Naive B cell (primary cell): ENCODE results near the gene NCOA5. TPM values are rescaled to one million over a fixed set of nuclear protein-coding genes. Genes with fewer than 3 reads are reported as not detected.

Source experiments
- ATAC-seq, 2 donors: fragments of 150-1000 bp; cut with Tn5 transposase; 2 replicates each; pipeline ENCODE4 v1.10.0; 2021; ENCODE audit warnings: low read depth in 2 of 2, mild to moderate bottlenecking in 2 of 2, moderate library complexity in 2 of 2
- DNase-seq: peaks from one replicate; pipeline ENCODE4 v3.0.0; 2022
- H3K27ac Mint-ChIP-seq, 6 donors: one replicate each; pipeline ENCODE4 v1.8.0; 2020 to 2022; ENCODE audit warnings: mild to moderate bottlenecking in 6 of 6, mixed read lengths in 6 of 6, moderate library complexity in 5 of 6, inconsistent platforms in 2 of 6
- H3K27me3 Mint-ChIP-seq, 3 donors: one replicate each; pipeline ENCODE4 v1.8.0; 2021 to 2022; ENCODE audit warnings: mixed read lengths in 3 of 3, mild to moderate bottlenecking in 1 of 3
- H3K36me3 Mint-ChIP-seq, 2 donors: one replicate each; pipeline ENCODE4 v1.8.0; 2020 to 2022; ENCODE audit warnings: mixed read lengths in 2 of 2, inconsistent platforms in 1 of 2, mild to moderate bottlenecking in 1 of 2
- H3K4me1 Mint-ChIP-seq, 3 donors: one replicate each; pipeline ENCODE4 v1.8.0; 2020 to 2022; ENCODE audit warnings: mixed read lengths in 3 of 3, inconsistent platforms in 1 of 3, mild to moderate bottlenecking in 1 of 3, moderate library complexity in 1 of 3
- H3K4me3 Mint-ChIP-seq, 8 donors: one replicate each; pipeline ENCODE4 v1.8.0; 2020 to 2022; ENCODE audit warnings: mild to moderate bottlenecking in 8 of 8, mixed read lengths in 8 of 8, moderate library complexity in 8 of 8, inconsistent platforms in 2 of 8
- H3K9me3 Mint-ChIP-seq, 7 donors: one replicate each; pipeline ENCODE4 v1.8.0; 2020 to 2022; ENCODE audit warnings: mixed read lengths in 7 of 7, mild to moderate bottlenecking in 5 of 7, inconsistent platforms in 2 of 7, moderate library complexity in 1 of 7
- polyA plus RNA-seq, 6 donors: library from polyadenylated mRNA; unstranded; fragments of 300-500 nt; fragmentation: Illumina TruSeq; gene quantifications; one replicate each; pipeline ENCODE4 v1.2.3, GENCODE V29; 2021; ENCODE audit warnings: low read depth in 6 of 6

NCOA5 gene
- polyA plus RNA-seq, 6 donors from 2014 or later = 13.8 to 39.3 (median 27.3) TPM

- no peak for DNase-seq
- Mint-ChIP-seq H3K27me3 (peaks cover 31 to 70% (median 63%) of the 10 kb centered on the region in 3 donors), H3K4me1 (peaks cover 0 to 8% (median 0%) of the 10 kb centered on the region in 3 donors), H3K27ac (no peak overlapping the region), H3K9me3 (peaks cover 0 to 1% (median 0%) of the 10 kb centered on the region in 7 donors), H3K36me3 (no peaks in the 10 kb centered on the region), H3K4me3 (no peak overlapping the region)
- no peak for ATAC-seq
Observed at GRCh38 chr20:46050444-46050843, 39.3 kb downstream of the NCOA5 start.

- Mint-ChIP-seq H3K4me3 (no peak overlapping the region), H3K27ac (no peak overlapping the region), H3K9me3 (peaks cover 0 to 1% (median 0%) of the 10 kb centered on the region in 7 donors), H3K27me3 (peaks cover 26 to 65% (median 57%) of the 10 kb centered on the region in 3 donors), H3K36me3 (no peaks in the 10 kb centered on the region), H3K4me1 (peaks cover 0 to 3% (median 0%) of the 10 kb centered on the region in 3 donors)
- no peak for ATAC-seq
- no peak for DNase-seq
Observed at GRCh38 chr20:46049815-46050214, 39.9 kb downstream of the NCOA5 start.

- no peak for DNase-seq
- peaks cover 0 to 3% (median 0%) of the 10 kb centered on the region in 3 donors for H3K4me1 Mint-ChIP-seq
- peaks cover 28 to 60% (median 56%) of the 10 kb centered on the region in 3 donors for H3K27me3 Mint-ChIP-seq
- H3K4me3 Mint-ChIP-seq = no peak overlapping the region
- no peak overlapping the region for H3K27ac Mint-ChIP-seq
- no peaks in the 10 kb centered on the region for H3K36me3 Mint-ChIP-seq
- H3K9me3 Mint-ChIP-seq = peaks cover 0 to 1% (median 0%) of the 10 kb centered on the region in 7 donors
- no peak for ATAC-seq
Observed at GRCh38 chr20:46049190-46049589, 40.6 kb downstream of the NCOA5 start.

GRCh38 chr20:46047821-46048220 is 41.9 kb downstream of the NCOA5 start:
- Mint-ChIP-seq H3K36me3 (no peaks in the 10 kb centered on the region), H3K27me3 (peaks cover 35 to 73% (median 70%) of the 10 kb centered on the region in 3 donors), H3K4me3 (no peak overlapping the region), H3K27ac (no peak overlapping the region), H3K4me1 (peaks cover 0 to 3% (median 0%) of the 10 kb centered on the region in 3 donors), H3K9me3 (peaks cover 0 to 1% (median 0%) of the 10 kb centered on the region in 7 donors)
- DNase-seq (no peak), ATAC-seq (no peak)

- no peak overlapping the region for H3K4me3 Mint-ChIP-seq
- peaks cover 46 to 84% (median 80%) of the 10 kb centered on the region in 3 donors for H3K27me3 Mint-ChIP-seq
- peaks cover 0 to 3% (median 0%) of the 10 kb centered on the region in 3 donors for H3K4me1 Mint-ChIP-seq
- ATAC-seq (no peak), DNase-seq (no peak)
- peaks cover 0 to 5% of the 10 kb centered on the region in 2 donors for H3K36me3 Mint-ChIP-seq
- peaks cover 0 to 4% (median 0%) of the 10 kb centered on the region in 7 donors for H3K9me3 Mint-ChIP-seq
- no peak overlapping the region for H3K27ac Mint-ChIP-seq
Observed at GRCh38 chr20:46046588-46047310, 43.0 kb downstream of the NCOA5 start.

- no peak for ATAC-seq
- peaks cover 0 to 8% of the 10 kb centered on the region in 2 donors for H3K36me3 Mint-ChIP-seq
- H3K4me3 Mint-ChIP-seq = no peak overlapping the region
- H3K27me3 Mint-ChIP-seq = peaks cover 56 to 83% (median 82%) of the 10 kb centered on the region in 3 donors
- peaks cover 0 to 6% (median 0%) of the 10 kb centered on the region in 7 donors for H3K9me3 Mint-ChIP-seq
- DNase-seq = no peak
- no peaks in the 10 kb centered on the region for H3K4me1 Mint-ChIP-seq
- H3K27ac Mint-ChIP-seq = no peak overlapping the region
Observed at GRCh38 chr20:46044896-46045295, 44.9 kb downstream of the NCOA5 start.

GRCh38 chr20:46043556-46043955 is 46.2 kb downstream of the NCOA5 start:
- Mint-ChIP-seq H3K4me3 (peak overlapping the region in 1 of 8 donors; percentile 44), H3K36me3 (peaks cover 0 to 8% of the 10 kb centered on the region in 2 donors), H3K9me3 (peaks cover 0 to 6% (median 0%) of the 10 kb centered on the region in 7 donors), H3K4me1 (no peaks in the 10 kb centered on the region), H3K27me3 (peaks cover 51 to 76% (median 72%) of the 10 kb centered on the region in 3 donors), H3K27ac (no peak overlapping the region)
- no peak for DNase-seq
- ATAC-seq = no peak

GRCh38 chr20:46040902-46041535 is 48.7 kb downstream of the NCOA5 start:
- no peak overlapping the region for H3K27ac Mint-ChIP-seq

GRCh38 chr20:46037036-46037435 is 52.7 kb downstream of the NCOA5 start:
- Mint-ChIP-seq H3K4me3 (no peak overlapping the region), H3K9me3 (peaks cover 0 to 7% (median 0%) of the 10 kb centered on the region in 7 donors), H3K27ac (no peak overlapping the region), H3K27me3 (peaks cover 62 to 88% (median 65%) of the 10 kb centered on the region in 3 donors), H3K36me3 (peaks cover 0 to 14% of the 10 kb centered on the region in 2 donors), H3K4me1 (peaks cover 0 to 3% (median 0%) of the 10 kb centered on the region in 3 donors)
- ATAC-seq (no peak), DNase-seq (no peak)

More at GRCh38 chr20:46040902-46041535, 48.7 kb downstream of the NCOA5 start:
- no peaks in the 10 kb centered on the region for H3K4me1 Mint-ChIP-seq
- peak in 1 of 2 donors; percentile 47 for ATAC-seq
- peaks cover 0 to 8% of the 10 kb centered on the region in 2 donors for H3K36me3 Mint-ChIP-seq
- H3K27me3 Mint-ChIP-seq = peaks cover 56 to 79% (median 57%) of the 10 kb centered on the region in 3 donors
- peak; percentile 21 for DNase-seq
- peaks cover 0 to 6% (median 0%) of the 10 kb centered on the region in 7 donors for H3K9me3 Mint-ChIP-seq
- no peak overlapping the region for H3K4me3 Mint-ChIP-seq

- peaks cover 0 to 3% (median 0%) of the 10 kb centered on the region in 7 donors for H3K9me3 Mint-ChIP-seq
- peaks cover 55 to 85% (median 59%) of the 10 kb centered on the region in 3 donors for H3K27me3 Mint-ChIP-seq
- H3K36me3 Mint-ChIP-seq = peaks cover 0 to 8% of the 10 kb centered on the region in 2 donors
- no peak overlapping the region for H3K27ac Mint-ChIP-seq
- ATAC-seq (no peak), DNase-seq (no peak)
- no peak overlapping the region for H3K4me3 Mint-ChIP-seq
- peaks cover 0 to 3% (median 0%) of the 10 kb centered on the region in 3 donors for H3K4me1 Mint-ChIP-seq
Observed at GRCh38 chr20:46036370-46036769, 53.4 kb downstream of the NCOA5 start.

- H3K36me3 Mint-ChIP-seq = peaks cover 0 to 8% of the 10 kb centered on the region in 2 donors
- H3K9me3 Mint-ChIP-seq = peaks cover 0 to 3% (median 0%) of the 10 kb centered on the region in 7 donors
- ATAC-seq (no peak), DNase-seq (no peak)
- H3K27ac Mint-ChIP-seq = no peak overlapping the region
- peaks cover 0 to 3% (median 0%) of the 10 kb centered on the region in 3 donors for H3K4me1 Mint-ChIP-seq
- peaks cover 52 to 84% (median 53%) of the 10 kb centered on the region in 3 donors for H3K27me3 Mint-ChIP-seq
- H3K4me3 Mint-ChIP-seq = no peak overlapping the region
Observed at GRCh38 chr20:46035713-46036112, 54.0 kb downstream of the NCOA5 start.

- Mint-ChIP-seq H3K27me3 (peaks cover 47 to 84% (median 53%) of the 10 kb centered on the region in 3 donors), H3K4me3 (peak overlapping the region in 1 of 8 donors; percentile 35)
- DNase-seq = no peak
Observed at GRCh38 chr20:46035253-46035652, 54.5 kb downstream of the NCOA5 start.

GRCh38 chr20:46034039-46034438 is 55.7 kb downstream of the NCOA5 start:
- Mint-ChIP-seq H3K4me3 (no peak overlapping the region), H3K36me3 (peaks cover 0 to 8% of the 10 kb centered on the region in 2 donors), H3K9me3 (peaks cover 0 to 3% (median 0%) of the 10 kb centered on the region in 7 donors), H3K27ac (no peak overlapping the region), H3K4me1 (peaks cover 0 to 3% (median 0%) of the 10 kb centered on the region in 3 donors), H3K27me3 (peaks cover 45 to 95% (median 55%) of the 10 kb centered on the region in 3 donors)
- ATAC-seq (no peak), DNase-seq (no peak)

More at GRCh38 chr20:46035253-46035652, 54.5 kb downstream of the NCOA5 start:
- Mint-ChIP-seq H3K4me1 (peaks cover 0 to 3% (median 0%) of the 10 kb centered on the region in 3 donors), H3K27ac (no peak overlapping the region), H3K36me3 (peaks cover 0 to 8% of the 10 kb centered on the region in 2 donors), H3K9me3 (peaks cover 0 to 3% (median 0%) of the 10 kb centered on the region in 7 donors)
- no peak for ATAC-seq
